ENCODE measurements around the gene MAG. TPM values are rescaled to one million over a fixed set of nuclear protein-coding genes. Genes with fewer than 3 reads are reported as not detected.
A peak's percentile ranks its signal among the peaks of the same experiment; 100 is the strongest.

The MAG gene
- total RNA-seq, 4 donors from 2014 or later: 0.91 to 15.1 TPM; not detected in 2

DNA sequence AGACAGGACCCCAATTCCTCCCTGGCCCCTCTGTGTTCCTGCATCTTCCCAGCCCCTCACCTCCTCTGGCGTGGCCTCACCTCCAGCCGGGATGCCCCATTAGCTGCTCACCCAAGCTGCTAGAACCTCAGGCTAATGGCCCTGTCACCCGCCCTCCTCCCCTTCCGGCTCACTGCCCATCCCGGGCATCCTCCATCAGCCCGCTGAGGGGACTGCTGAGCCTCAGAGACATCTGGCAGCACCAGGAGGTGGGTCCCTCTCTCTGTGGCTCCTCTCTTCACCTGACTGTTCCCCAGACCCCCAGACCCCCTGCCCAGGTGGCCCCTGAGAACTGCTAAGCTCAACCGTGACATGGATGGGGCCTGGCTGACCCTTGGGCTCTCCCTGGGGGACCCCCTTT is 58.6 kb downstream of the MAG start:
- H3K9me3 ChIP-seq: no peaks in the 10 kb centered on the region
- no peaks in the 10 kb centered on the region for H3K27me3 ChIP-seq
- intact Hi-C loops (cut with DNase I; ENCODE audit: low total_unique reads): no loop called here
- H3K36me3 ChIP-seq: no peaks in the 10 kb centered on the region
- H3K4me3 ChIP-seq: no peak overlapping the region
- no peak for DNase-seq
- H3K27ac ChIP-seq: no peak overlapping the region
- H3K4me1 ChIP-seq: no peaks in the 10 kb centered on the region
- TF ChIP-seq, protein P1, sequence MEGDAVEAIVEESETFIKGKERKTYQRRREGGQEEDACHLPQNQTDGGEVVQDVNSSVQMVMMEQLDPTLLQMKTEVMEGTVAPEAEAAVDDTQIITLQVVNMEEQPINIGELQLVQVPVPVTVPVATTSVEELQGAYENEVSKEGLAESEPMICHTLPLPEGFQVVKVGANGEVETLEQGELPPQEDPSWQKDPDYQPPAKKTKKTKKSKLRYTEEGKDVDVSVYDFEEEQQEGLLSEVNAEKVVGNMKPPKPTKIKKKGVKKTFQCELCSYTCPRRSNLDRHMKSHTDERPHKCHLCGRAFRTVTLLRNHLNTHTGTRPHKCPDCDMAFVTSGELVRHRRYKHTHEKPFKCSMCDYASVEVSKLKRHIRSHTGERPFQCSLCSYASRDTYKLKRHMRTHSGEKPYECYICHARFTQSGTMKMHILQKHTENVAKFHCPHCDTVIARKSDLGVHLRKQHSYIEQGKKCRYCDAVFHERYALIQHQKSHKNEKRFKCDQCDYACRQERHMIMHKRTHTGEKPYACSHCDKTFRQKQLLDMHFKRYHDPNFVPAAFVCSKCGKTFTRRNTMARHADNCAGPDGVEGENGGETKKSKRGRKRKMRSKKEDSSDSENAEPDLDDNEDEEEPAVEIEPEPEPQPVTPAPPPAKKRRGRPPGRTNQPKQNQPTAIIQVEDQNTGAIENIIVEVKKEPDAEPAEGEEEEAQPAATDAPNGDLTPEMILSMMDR (IDR thresholded peaks at IDR 0.05): no peak
- TF ChIP-seq POLR2A (IDR thresholded peaks at IDR 0.05): no peak

DNA sequence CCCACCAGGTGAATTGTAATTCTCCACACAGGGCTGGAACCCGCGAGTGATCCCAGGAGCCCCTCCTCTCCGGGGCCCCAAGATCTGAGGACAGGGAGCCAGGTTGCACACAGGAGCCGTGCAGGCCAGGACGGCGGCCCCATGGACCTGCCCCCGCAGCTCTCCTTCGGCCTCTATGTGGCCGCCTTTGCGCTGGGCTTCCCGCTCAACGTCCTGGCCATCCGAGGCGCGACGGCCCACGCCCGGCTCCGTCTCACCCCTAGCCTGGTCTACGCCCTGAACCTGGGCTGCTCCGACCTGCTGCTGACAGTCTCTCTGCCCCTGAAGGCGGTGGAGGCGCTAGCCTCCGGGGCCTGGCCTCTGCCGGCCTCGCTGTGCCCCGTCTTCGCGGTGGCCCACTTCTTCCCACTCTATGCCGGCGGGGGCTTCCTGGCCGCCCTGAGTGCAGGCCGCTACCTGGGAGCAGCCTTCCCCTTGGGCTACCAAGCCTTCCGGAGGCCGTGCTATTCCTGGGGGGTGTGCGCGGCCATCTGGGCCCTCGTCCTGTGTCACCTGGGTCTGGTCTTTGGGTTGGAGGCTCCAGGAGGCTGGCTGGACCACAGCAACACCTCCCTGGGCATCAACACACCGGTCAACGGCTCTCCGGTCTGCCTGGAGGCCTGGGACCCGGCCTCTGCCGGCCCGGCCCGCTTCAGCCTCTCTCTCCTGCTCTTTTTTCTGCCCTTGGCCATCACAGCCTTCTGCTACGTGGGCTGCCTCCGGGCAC is 59.6 kb downstream of the MAG start:
- H3K4me3 ChIP-seq: no peak overlapping the region
- no peaks in the 10 kb centered on the region for H3K4me1 ChIP-seq
- H3K36me3 ChIP-seq: no peaks in the 10 kb centered on the region
- intact Hi-C loops (cut with DNase I; ENCODE audit: low total_unique reads): no loop called here
- no peaks in the 10 kb centered on the region for H3K9me3 ChIP-seq
- no peak for DNase-seq
- no peaks in the 10 kb centered on the region for H3K27me3 ChIP-seq
- H3K27ac ChIP-seq: no peak overlapping the region
- TF ChIP-seq, protein P1 (IDR thresholded peaks at IDR 0.05): no peak
- no peak for TF ChIP-seq POLR2A (IDR thresholded peaks at IDR 0.05)

DNA sequence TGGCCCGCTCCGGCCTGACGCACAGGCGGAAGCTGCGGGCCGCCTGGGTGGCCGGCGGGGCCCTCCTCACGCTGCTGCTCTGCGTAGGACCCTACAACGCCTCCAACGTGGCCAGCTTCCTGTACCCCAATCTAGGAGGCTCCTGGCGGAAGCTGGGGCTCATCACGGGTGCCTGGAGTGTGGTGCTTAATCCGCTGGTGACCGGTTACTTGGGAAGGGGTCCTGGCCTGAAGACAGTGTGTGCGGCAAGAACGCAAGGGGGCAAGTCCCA is 60.2 kb downstream of the MAG start:
- Histone ChIP-seq H3K27me3 (no peaks in the 10 kb centered on the region), H3K27ac (no peak overlapping the region), H3K9me3 (no peaks in the 10 kb centered on the region), H3K4me1 (no peaks in the 10 kb centered on the region), H3K4me3 (no peak overlapping the region), H3K36me3 (no peaks in the 10 kb centered on the region)
- TF ChIP-seq, protein P1 (IDR thresholded peaks at IDR 0.05): no peak
- no peak for TF ChIP-seq POLR2A (IDR thresholded peaks at IDR 0.05)
- DNase-seq: no peak
- intact Hi-C loops (cut with DNase I; ENCODE audit: low total_unique reads): no loop called here

DNA sequence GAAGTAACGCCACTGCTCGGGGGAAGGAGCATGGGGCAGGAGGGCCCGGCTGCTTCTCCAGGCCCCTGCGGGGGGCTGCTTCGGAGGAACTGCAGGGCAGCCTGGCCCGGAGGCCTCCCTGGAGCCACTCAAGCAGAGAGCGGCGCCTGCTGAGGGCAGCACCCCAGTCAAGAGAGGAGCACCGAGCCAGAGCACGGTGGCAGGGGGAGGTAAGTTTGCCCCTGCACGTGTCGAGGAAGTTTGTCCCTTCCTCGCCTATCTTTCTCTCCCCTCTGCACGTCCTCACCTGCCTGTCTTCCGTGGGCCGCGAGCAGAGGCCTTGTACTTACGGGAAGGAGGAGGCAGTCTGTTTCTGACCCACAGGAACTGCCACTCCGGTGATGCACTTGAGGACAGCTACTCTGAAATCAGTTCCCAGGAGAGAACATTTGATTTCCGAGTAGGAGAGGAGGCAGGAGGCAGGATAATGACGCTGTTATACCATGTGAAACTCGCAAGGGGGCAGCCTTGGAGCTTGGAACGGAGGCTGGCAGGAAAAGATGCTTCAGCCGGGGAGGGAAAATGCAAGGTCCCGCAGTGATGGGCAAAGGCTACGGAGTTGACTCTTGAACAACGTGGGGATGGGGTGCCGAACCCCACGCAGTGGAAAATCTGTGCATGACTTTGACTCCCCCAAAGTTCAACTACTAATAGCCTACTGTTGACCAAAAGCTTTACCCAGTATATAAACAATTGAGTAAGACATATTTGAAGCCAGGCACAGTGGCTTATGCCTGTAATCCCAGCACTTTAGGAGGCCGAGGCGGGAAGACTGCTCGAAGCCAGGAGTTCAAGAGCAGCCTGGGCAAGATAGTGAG is 60.7 kb downstream of the MAG start:
- Histone ChIP-seq H3K36me3 (no peaks in the 10 kb centered on the region), H3K27ac (no peak overlapping the region), H3K27me3 (no peaks in the 10 kb centered on the region), H3K9me3 (no peaks in the 10 kb centered on the region), H3K4me3 (no peak overlapping the region), H3K4me1 (no peaks in the 10 kb centered on the region)
- DNase-seq: peak in 1 of 2 donors; percentile 44
- TF ChIP-seq, protein P1 (IDR thresholded peaks at IDR 0.05): peak; percentile 41 to 74 (median 56)
- TF ChIP-seq POLR2A (IDR thresholded peaks at IDR 0.05): no peak
- intact Hi-C loops (cut with DNase I; ENCODE audit: low total_unique reads): no loop called here

DNA sequence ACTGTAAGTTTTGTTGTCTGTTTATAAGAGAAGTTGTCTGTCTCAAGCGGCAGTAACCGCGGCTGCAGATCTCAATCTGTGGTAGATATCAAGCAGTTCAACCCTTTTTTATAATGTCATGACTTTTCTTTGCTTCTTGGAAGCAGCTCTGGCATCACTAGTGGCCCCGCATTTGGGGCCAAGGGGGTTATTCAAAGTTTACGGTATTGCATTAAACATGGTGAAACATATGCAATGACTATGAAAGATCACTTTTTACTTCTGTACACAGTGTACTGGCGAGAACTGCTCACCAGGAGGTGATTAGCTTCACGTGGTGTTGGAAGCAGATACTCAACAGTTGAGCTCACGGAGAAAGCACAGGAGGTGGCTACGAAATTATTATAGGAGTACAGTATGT is 61.7 kb downstream of the MAG start:
- TF ChIP-seq, protein P1 (IDR thresholded peaks at IDR 0.05): no peak
- no peak for TF ChIP-seq POLR2A (IDR thresholded peaks at IDR 0.05)
- Histone ChIP-seq H3K27ac (no peak overlapping the region), H3K9me3 (no peaks in the 10 kb centered on the region), H3K27me3 (no peaks in the 10 kb centered on the region), H3K4me1 (no peaks in the 10 kb centered on the region), H3K36me3 (no peaks in the 10 kb centered on the region), H3K4me3 (no peak overlapping the region)
- intact Hi-C loops (cut with DNase I; ENCODE audit: low total_unique reads): no loop called here
- DNase-seq: no peak

Measured in uterus (tissue), 4 donors.